C4-2B (cell line): ENCODE measurements around the gene LGR4.

Source experiments
- CTCF ChIP-seq: fragments of 450-650 bp; conservative IDR thresholded peaks from 2 replicates; pipeline ENCODE4 v1.5.1; 2017; ENCODE audit warnings: mild to moderate bottlenecking
- ZFX ChIP-seq: fragments of 450-650 bp; IDR thresholded peaks from 2 replicates; pipeline ENCODE4 v1.6.1; 2017

- no peak for TF ChIP-seq CTCF
- TF ChIP-seq ZFX, result no peak
These were observed 98.6 kb downstream of the LGR4 start for GRCh38 chr11:27373856-27374602.
